ENCODE results near the gene ZNF516.

The ZNF516 gene

GRCh38 chr18:76451396-76452331 is 43.4 kb downstream of the ZNF516 start (continued):
- TF ChIP-seq ZXDB (tag by site-specific recombination; IDR thresholded peaks at IDR 0.05) (peak; percentile 99), GLIS2 (tag by site-specific recombination; IDR thresholded peaks at IDR 0.05) (peak; percentile 59; the same call in 1 of the 2 replicates), GLIS1 (tag by site-specific recombination; IDR thresholded peaks at IDR 0.05) (peak; percentile 37; the same call in 1 of the 2 replicates), HOXD13 (CRISPR knock-in tag; IDR thresholded peaks at IDR 0.05; ENCODE audit: borderline replicate concordance) (no peak), ZNF660 (tag by site-specific recombination; IDR thresholded peaks at IDR 0.05) (no peak), GLI4 (tag by site-specific recombination; IDR thresholded peaks at IDR 0.05) (no peak), ZNF785 (tag by site-specific recombination; IDR thresholded peaks at IDR 0.05) (no peak)

GRCh38 chr18:76450452-76451395 is 44.3 kb downstream of the ZNF516 start:
- Histone ChIP-seq H3K4me1 (ENCODE audit: control insufficient read depth, insufficient read depth, low read length) (peaks cover 47% of the 10 kb centered on the region), H3K4me3 (ENCODE audit: low read depth, low read length) (peak overlapping the region; percentile 6), H3K9me3 (ENCODE audit: control insufficient read depth, insufficient read depth, low read depth, low read length) (no peaks in the 10 kb centered on the region), H3K27ac (ENCODE audit: extremely low read depth, low read depth, low read length) (peak overlapping the region; percentile 53; the same call in 1 of the 2 replicates), H3K36me3 (ENCODE audit: control insufficient read depth in 2 of 2, insufficient read depth in 1 of 2, low read length in 2 of 2) (no peaks in the 10 kb centered on the region)
- POLR2A ChIA-PET: interaction anchor here (0.7 kb wide), 1 partner anchor 1997 kb away, joined by 5 read pairs; no protein-coding TSS in a partner anchor
- peak; percentile 25; the same call in 1 of the 2 replicates for TF ChIP-seq ZNF341 (tag by site-specific recombination; IDR thresholded peaks at IDR 0.05; ENCODE audit: low read depth)
- TF ChIP-seq ZFHX2 (tag by site-specific recombination; conservative IDR thresholded peaks at IDR 0.05): peak; percentile 9; the same call in 1 of the 2 replicates
- peak; percentile 13; the same call in 1 of the 2 replicates for TF ChIP-seq KLF16 (tag by site-specific recombination; IDR thresholded peaks at IDR 0.05)
- peak; percentile 72 for TF ChIP-seq PRDM10 (tag by site-specific recombination; IDR thresholded peaks at IDR 0.05)
- TF ChIP-seq MYNN (tag by site-specific recombination; IDR thresholded peaks at IDR 0.05; ENCODE audit: borderline replicate concordance): no peak
- no peak for TF ChIP-seq ZNF211 (tag by site-specific recombination; IDR thresholded peaks at IDR 0.05; ENCODE audit: low read depth)
- peak; percentile 29; the same call in 1 of the 2 replicates for TF ChIP-seq ZBTB11 (tag by site-specific recombination; conservative IDR thresholded peaks at IDR 0.05; ENCODE audit: low read depth)
- TF ChIP-seq YY2 (tag by site-specific recombination; IDR thresholded peaks at IDR 0.05): no peak
- TF ChIP-seq ZNF335 (tag by site-specific recombination; conservative IDR thresholded peaks at IDR 0.05): peak; percentile 74
- no peak for TF ChIP-seq ZNF610 (tag by site-specific recombination; IDR thresholded peaks at IDR 0.05; ENCODE audit: borderline replicate concordance)
- no peak for TF ChIP-seq KLF9 (tag by site-specific recombination; IDR thresholded peaks at IDR 0.05; ENCODE audit: low read depth)
- TF ChIP-seq GLIS2 (tag by site-specific recombination; IDR thresholded peaks at IDR 0.05): peak; percentile 61
- TF ChIP-seq PRDM1 (tag by site-specific recombination; IDR thresholded peaks at IDR 0.05): peak; percentile 84
- peak; percentile 57; the same call in 1 of the 2 replicates for TF ChIP-seq PATZ1 (tag by site-specific recombination; IDR thresholded peaks at IDR 0.05)
- peak; percentile 94 for TF ChIP-seq ZNF561 (tag by site-specific recombination; IDR thresholded peaks at IDR 0.05; ENCODE audit: borderline replicate concordance)
- 0 out of 2 replicates have a peak, but pooled peaks have one; percentile 31 for TF ChIP-seq ZFP37 (tag by site-specific recombination; IDR thresholded peaks at IDR 0.05)
- CTCF ChIA-PET: interaction anchor here (0.6 to 3.8 kb wide), 6 partner anchors 12 to 355 kb away, joined by 3 to 13 read pairs (median 4); no protein-coding TSS in a partner anchor

Measured in HEK293 (cell line).